ES-I3 (cell line): Measurements from ENCODE around the gene DMRT1.

Experiments
- H3K36me3 ChIP-seq: 2 replicates; pipeline ENCODE4 v1.6.1; 2013; ENCODE audit warnings: mild to moderate bottlenecking, low read length, control low read depth, moderate library complexity; ENCODE audit not compliant: insufficient read depth
- H3K4me1 ChIP-seq: 2 replicates; pipeline ENCODE4 v1.6.1; 2013; ENCODE audit warnings: mild to moderate bottlenecking, control low read depth, low read length; ENCODE audit not compliant: insufficient read depth
- H3K9ac ChIP-seq: 2 replicates; pipeline ENCODE4 v1.6.1; 2013; ENCODE audit warnings: low read depth, mild to moderate bottlenecking, low read length, moderate library complexity
- H3K9me3 ChIP-seq: 2 replicates; pipeline ENCODE4 v1.6.1; 2013; ENCODE audit warnings: mild to moderate bottlenecking, low read length, moderate library complexity; ENCODE audit not compliant: control insufficient read depth, insufficient read depth

DMRT1 gene

GRCh38 chr9:962023-962422, 120.5 kb downstream of the DMRT1 start:
- Histone ChIP-seq H3K9ac (no peak overlapping the region), H3K4me1 (peaks cover 5% of the 10 kb centered on the region; the same call in 1 of the 2 replicates), H3K9me3 (no peaks in the 10 kb centered on the region), H3K36me3 (no peaks in the 10 kb centered on the region)

DNA sequence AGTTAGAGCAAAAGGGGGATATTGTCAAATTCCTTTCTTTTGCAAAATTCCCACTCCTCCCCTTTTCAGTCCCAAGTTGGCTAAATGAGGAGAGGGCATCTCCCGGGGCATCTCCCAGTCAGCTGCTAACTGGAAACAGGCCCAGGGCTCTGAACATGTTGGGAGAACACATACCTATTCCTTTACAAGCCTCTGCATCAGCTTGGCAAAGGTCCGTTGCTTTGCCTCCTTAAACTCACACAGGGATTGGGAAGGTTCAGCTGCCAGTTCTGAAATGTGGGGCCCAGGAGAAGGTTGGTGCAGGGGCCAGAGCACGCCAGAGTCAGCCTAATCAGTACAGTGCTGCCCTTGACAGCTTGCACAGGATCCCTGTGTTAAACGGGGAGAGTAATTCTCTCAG, 124.0 kb downstream of the DMRT1 start:
- H3K9me3 ChIP-seq: no peaks in the 10 kb centered on the region
- H3K9ac ChIP-seq: no peak overlapping the region
- peaks cover 7% of the 10 kb centered on the region for H3K4me1 ChIP-seq
- no peaks in the 10 kb centered on the region for H3K36me3 ChIP-seq

DNA sequence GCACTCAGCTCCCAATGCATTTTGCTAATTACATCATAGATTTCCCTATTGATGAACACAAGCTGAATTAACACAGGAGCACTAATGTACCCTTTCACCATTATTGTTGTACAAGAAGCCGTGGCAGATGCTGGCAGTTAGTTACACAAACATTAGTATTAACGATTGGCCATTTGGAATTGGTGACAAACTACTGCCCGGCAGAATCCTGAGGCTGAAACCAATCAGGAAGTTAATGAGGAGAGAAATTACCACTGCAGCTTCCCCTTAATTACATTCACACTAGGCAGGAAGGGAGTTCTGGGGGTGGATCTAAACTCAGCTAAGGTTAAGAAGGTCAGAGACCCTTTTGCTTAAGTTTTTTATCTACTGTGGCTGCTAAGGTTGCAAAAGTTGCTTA, 125.4 kb downstream of the DMRT1 start:
- Histone ChIP-seq H3K9me3 (no peaks in the 10 kb centered on the region), H3K4me1 (peaks cover 7% of the 10 kb centered on the region), H3K36me3 (no peaks in the 10 kb centered on the region), H3K9ac (no peak overlapping the region)

DNA sequence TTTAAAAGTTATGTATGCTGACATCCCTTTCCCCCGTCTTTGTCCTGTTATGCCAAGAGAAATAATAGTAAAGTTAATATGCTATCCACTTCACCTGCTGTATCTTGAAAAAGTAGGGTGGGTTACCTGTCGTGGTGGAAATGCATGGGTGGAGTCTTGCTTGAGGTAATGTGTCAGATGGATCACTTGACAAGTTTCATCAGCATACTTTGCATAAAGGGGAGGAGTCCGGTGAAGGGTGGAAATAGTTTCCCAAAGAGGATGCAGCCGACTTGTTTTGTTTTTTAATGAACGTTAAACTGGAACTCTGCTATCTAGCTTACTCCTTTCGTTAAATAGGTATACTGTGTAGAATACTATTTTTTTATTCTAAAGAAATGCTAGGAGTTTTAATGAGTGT, 125.9 kb downstream of the DMRT1 start:
- peaks cover 7% of the 10 kb centered on the region for H3K4me1 ChIP-seq
- no peaks in the 10 kb centered on the region for H3K36me3 ChIP-seq
- no peaks in the 10 kb centered on the region for H3K9me3 ChIP-seq
- H3K9ac ChIP-seq: peak overlapping the region; percentile 25; the same call in 1 of the 2 replicates

- peaks cover 7% of the 10 kb centered on the region for H3K4me1 ChIP-seq
- no peaks in the 10 kb centered on the region for H3K9me3 ChIP-seq
- no peaks in the 10 kb centered on the region for H3K36me3 ChIP-seq
- H3K9ac ChIP-seq: peak overlapping the region; percentile 25; the same call in 1 of the 2 replicates
Measured at GRCh38 chr9:967903-968641, 126.6 kb downstream of the DMRT1 start.

DNA sequence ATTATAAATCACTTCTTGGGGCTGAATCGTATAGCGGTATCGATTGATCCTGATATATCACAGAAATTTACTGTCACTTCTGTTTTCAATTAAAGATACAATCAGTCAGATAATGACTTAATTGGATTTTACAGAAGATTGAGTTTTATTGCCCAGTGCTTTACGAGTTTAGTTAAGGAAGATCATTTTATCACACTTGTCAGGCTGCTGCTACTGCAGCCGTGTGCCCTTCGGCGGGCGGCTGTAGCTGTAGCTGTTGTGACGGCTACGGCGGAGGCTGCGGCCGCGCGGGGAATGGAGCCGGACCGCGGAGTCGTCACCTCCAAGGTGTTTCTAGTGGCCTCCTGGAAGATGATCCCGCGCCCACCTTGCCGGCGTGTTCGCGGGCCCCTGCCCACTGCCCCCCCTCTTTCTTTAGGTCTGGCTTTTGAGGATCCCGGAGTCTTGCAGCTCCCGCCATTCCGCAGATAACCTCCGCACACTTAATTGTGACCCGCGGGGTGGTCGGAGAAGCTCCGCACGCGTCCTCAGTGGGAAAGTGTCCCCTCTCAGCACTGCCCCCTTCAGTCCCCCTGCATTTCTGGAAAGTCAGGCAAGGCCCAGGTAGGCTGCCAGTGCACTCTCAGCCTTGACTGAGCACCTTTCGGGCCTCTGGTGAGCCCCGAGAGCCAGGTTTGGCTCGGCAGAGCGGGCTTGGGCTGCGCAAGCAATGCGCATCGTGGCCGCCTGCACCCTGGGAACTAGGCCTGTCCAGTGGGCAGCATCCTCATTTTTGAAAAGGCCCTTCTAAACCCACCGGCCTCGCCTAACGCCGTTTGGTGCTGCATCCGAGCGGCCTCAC, 128.0 kb downstream of the DMRT1 start:
- Histone ChIP-seq H3K4me1 (peaks cover 10% of the 10 kb centered on the region), H3K36me3 (no peaks in the 10 kb centered on the region), H3K9ac (peak overlapping the region; percentile 41; the same call in 1 of the 2 replicates), H3K9me3 (no peaks in the 10 kb centered on the region)

- Histone ChIP-seq H3K9ac (peak overlapping the region; percentile 42; the same call in 1 of the 2 replicates), H3K9me3 (no peaks in the 10 kb centered on the region), H3K36me3 (no peaks in the 10 kb centered on the region), H3K4me1 (peaks cover 10% of the 10 kb centered on the region)
Measured at GRCh38 chr9:970151-970996, 128.9 kb downstream of the DMRT1 start.

- no peaks in the 10 kb centered on the region for H3K9me3 ChIP-seq
- H3K36me3 ChIP-seq: no peaks in the 10 kb centered on the region
- H3K4me1 ChIP-seq: peaks cover 5% of the 10 kb centered on the region
- H3K9ac ChIP-seq: peak overlapping the region; percentile 42; the same call in 1 of the 2 replicates
Measured at GRCh38 chr9:971901-972500, 130.5 kb downstream of the DMRT1 start.

DNA sequence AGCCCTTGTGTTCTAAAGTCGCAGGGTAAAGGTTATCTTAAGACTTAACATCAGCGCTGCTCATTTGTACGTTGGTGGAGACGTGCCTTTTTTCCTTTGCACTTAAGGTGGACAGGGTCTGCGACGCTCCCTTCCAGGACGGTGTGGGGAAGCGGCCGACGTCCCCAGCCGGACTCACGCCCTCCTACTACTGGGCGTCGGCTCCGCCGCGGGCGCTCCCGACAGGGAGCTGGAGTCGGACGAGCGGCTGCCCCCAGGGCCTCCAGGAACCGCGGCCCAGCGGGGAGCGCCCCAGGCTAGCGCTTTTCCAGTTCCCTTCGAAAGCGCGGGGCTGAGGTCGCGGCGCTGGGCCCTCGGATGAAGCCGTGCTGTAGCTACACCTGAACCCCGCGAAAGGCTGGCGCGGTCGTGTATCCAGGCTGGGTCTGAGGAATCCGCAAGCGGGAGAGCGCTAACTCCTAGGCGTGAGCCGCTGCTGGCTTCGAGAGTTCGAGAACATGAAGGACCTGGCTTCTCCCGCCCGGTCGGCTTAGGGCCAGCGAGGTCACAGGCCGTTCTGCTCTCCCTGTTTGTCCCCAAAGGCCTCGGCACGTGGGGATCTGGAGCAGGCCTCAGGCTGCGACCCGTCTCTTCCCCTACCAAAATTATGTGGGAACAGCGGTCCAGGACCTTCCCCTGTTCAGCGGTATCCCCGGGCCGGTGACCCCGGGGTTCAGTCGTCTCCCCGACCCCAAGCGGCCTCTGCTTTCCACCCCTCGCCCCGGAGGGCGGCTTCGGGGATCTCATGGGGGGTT, 131.2 kb downstream of the DMRT1 start:
- H3K9ac ChIP-seq: peak overlapping the region; percentile 42; the same call in 1 of the 2 replicates
- peaks cover 3% of the 10 kb centered on the region for H3K4me1 ChIP-seq
- H3K9me3 ChIP-seq: no peaks in the 10 kb centered on the region
- no peaks in the 10 kb centered on the region for H3K36me3 ChIP-seq

GRCh38 chr9:973295-973834, 131.9 kb downstream of the DMRT1 start:
- Histone ChIP-seq H3K4me1 (peaks cover 3% of the 10 kb centered on the region), H3K36me3 (no peaks in the 10 kb centered on the region), H3K9me3 (no peaks in the 10 kb centered on the region), H3K9ac (peak overlapping the region; percentile 42; the same call in 1 of the 2 replicates)

DNA sequence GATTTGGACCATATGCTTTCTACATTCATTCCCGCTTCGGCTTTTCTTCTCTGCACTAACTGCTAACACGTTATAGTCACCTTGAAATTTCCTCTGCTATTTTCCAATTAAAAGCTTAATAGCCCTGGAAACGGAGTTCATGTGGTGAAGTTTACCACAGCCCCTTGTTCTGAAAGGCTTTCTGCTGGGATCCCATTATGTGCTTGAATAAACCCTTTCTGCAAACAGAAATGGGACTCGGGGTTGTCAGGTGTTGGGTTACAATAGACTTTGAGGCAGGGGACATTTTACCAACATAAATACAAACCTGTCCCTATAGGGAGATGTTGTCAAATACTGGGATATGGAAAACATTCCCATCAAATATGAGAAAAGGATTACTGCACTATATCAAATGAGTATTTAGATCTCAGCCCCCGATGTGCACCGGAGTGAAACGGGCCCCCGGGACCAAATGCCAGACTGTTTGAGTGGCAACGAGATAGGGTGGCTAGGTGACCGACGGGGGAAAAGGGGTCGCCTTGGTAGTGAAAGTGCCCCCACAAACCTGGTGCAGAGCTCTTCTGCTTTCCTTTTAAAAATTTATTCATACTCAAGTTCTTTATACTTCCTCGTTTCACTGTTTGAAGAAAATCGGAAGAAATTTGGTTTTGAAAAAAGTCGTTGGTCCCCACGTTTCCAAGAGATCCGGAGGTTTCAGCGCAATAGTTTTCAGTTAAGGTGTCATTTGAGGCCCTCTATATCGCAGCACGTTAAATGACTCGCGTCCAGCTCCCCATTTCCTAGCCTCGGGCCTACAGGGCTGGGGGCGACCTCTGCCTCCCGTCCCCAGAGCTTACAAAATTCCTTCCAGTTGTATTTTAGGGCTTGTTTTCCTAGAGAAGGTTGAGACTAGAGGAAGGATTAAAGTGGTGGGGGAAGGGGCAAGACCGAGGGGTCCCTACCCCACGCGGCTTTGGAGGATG, 132.8 kb downstream of the DMRT1 start:
- Histone ChIP-seq H3K9ac (no peak overlapping the region), H3K9me3 (no peaks in the 10 kb centered on the region), H3K36me3 (no peaks in the 10 kb centered on the region), H3K4me1 (peaks cover 3% of the 10 kb centered on the region)

GRCh38 chr9:974996-975739, 133.7 kb downstream of the DMRT1 start:
- H3K9ac ChIP-seq: 0 out of 2 replicates have a peak overlapping the region, but pooled peaks have one; percentile 8
- H3K9me3 ChIP-seq: no peaks in the 10 kb centered on the region
- peaks cover 3% of the 10 kb centered on the region for H3K4me1 ChIP-seq
- no peaks in the 10 kb centered on the region for H3K36me3 ChIP-seq
